Gastroesophageal sphincter (tissue), 4 donors: ENCODE measurements around the gene CD28. TPM values are rescaled to one million over a fixed set of nuclear protein-coding genes. Genes with fewer than 3 reads are reported as not detected.
"Not testable (repeated sequence)": the region's sequence is repeated elsewhere in the genome, so short reads cannot be mapped to it uniquely, and the experiment has no call there.

ENCODE experiments used
- ATAC-seq: fragments of 150-250 bp; one replicate; pipeline ENCODE4 v1.9.1; 2016; ENCODE audit warnings: mild to moderate bottlenecking, moderate library complexity
- H3K27ac ChIP-seq, 4 donors: fragments of 200-600 bp; sonication (generic) in 3 of 4; 1 replicate in 3 of 4; 2 replicates in 1 of 4; pipeline ENCODE4 v1.5.1; 2016 to 2019
- H3K27me3 ChIP-seq: fragments of 200-600 bp; sonication (generic); one replicate; pipeline ENCODE4 v1.5.1; 2019
- H3K36me3 ChIP-seq, 2 donors: fragments of 200-600 bp; sonication (generic); one replicate each; pipeline ENCODE4 v1.5.1; 2019; ENCODE audit warnings: control low read depth in 1 of 2
- H3K4me1 ChIP-seq, 3 donors: fragments of 200-600 bp; sonication (generic); 1 replicate in 2 of 3; 2 replicates in 1 of 3; pipeline ENCODE4 v1.5.1; 2016 to 2019; ENCODE audit warnings: control low read depth in 2 of 3
- H3K4me3 ChIP-seq, 2 donors: fragments of 200-600 bp; sonication (generic); one replicate each; pipeline ENCODE4 v1.5.1; 2019; ENCODE audit warnings: mild to moderate bottlenecking in 1 of 2, moderate library complexity in 1 of 2
- H3K9me3 ChIP-seq, 3 donors: fragments of 200-600 bp; sonication (generic); one replicate each; pipeline ENCODE4 v1.5.1; 2017 to 2019; ENCODE audit warnings: control low read depth in 2 of 3
- CTCF ChIP-seq, 4 experiments: fragments of 200-600 bp in 2 of 4; fragments of 450-650 bp in 2 of 4; sonication (generic) in 1 of 4; IDR thresholded peaks; one replicate each; pipeline ENCODE4 v1.5.1; 2017 to 2019; ENCODE audit warnings: antibody characterized with exemption in 4 of 4, mild to moderate bottlenecking in 2 of 4, moderate library complexity in 2 of 4
- EP300 ChIP-seq: sonication (generic); formaldehyde crosslinking; IDR thresholded peaks from one replicate; pipeline ENCODE4 v1.6.1; 2017; ENCODE audit warnings: antibody characterized with exemption, mild to moderate bottlenecking
- POLR2A ChIP-seq, 2 donors: fragments of 450-650 bp; IDR thresholded peaks; one replicate each; pipeline ENCODE4 v1.6.1; 2017; ENCODE audit warnings: antibody characterized with exemption in 2 of 2, mild to moderate bottlenecking in 2 of 2, moderate library complexity in 1 of 2
- POLR2AphosphoS5 ChIP-seq: sonication (generic); formaldehyde crosslinking; IDR thresholded peaks from one replicate; pipeline ENCODE4 v1.6.1; 2017; ENCODE audit warnings: antibody characterized with exemption
- WGBS, 2 donors: methylation state at CpG; one replicate each; pipeline ENCODE4 v1.1.5; 2018; ENCODE audit warnings: low coverage in 1 of 2; 5-methylcytosine and 5-hydroxymethylcytosine counted together
- total RNA-seq, 4 donors: library from RNA; depleted of rRNA; stranded (reverse); fragments of >200 nt; gene quantifications; one replicate each; pipeline ENCODE4 v1.1.0, GENCODE V29; 2016

Gene CD28
- total RNA-seq, 4 donors from 2014 or later, result 0.19 to 2.3 (median 1.4) TPM

GRCh38 chr2:203774760-203775159 lies 68.3 kb downstream of the CD28 start:
- Histone ChIP-seq H3K36me3 (no peaks in the 10 kb centered on the region), H3K27me3 (no peaks in the 10 kb centered on the region), H3K9me3 (no peaks in the 10 kb centered on the region), H3K27ac (no peak overlapping the region), H3K4me3 (no peak overlapping the region), H3K4me1 (no peaks in the 10 kb centered on the region)
- ATAC-seq, result no peak
- WGBS, 2 donors, result 78 to 84% methylated on average over 9 of the region's 9 CpGs
- TF ChIP-seq EP300 (no peak), POLR2AphosphoS5 (no peak), POLR2A (IDR thresholded peaks at IDR 0.05) (no peak), CTCF (IDR thresholded peaks at IDR 0.05) (no peak)

- 100% methylated on average over 1 of the region's 1 CpG; no CpG with 5 or more reads in 1 of the 2 donors for WGBS, 2 donors
- no peaks in the 10 kb centered on the region for H3K36me3 ChIP-seq
- no peak for ATAC-seq
- H3K4me3 ChIP-seq, result no peak overlapping the region
- TF ChIP-seq POLR2A (IDR thresholded peaks at IDR 0.05) (no peak), EP300 (no peak), CTCF (IDR thresholded peaks at IDR 0.05) (no peak), POLR2AphosphoS5 (no peak)
- no peaks in the 10 kb centered on the region for H3K27me3 ChIP-seq
- no peak overlapping the region for H3K27ac ChIP-seq
- no peaks in the 10 kb centered on the region for H3K4me1 ChIP-seq
- H3K9me3 ChIP-seq, result no peaks in the 10 kb centered on the region
Measured at GRCh38 chr2:203775684-203776083, 69.2 kb downstream of the CD28 start.

- no peak overlapping the region for H3K4me3 ChIP-seq
- ATAC-seq, result no peak
- H3K36me3 ChIP-seq, result no peaks in the 10 kb centered on the region
- H3K27ac ChIP-seq, result no peak overlapping the region
- no peaks in the 10 kb centered on the region for H3K9me3 ChIP-seq
- TF ChIP-seq POLR2A (IDR thresholded peaks at IDR 0.05), result no peak
- TF ChIP-seq CTCF (IDR thresholded peaks at IDR 0.05), result no peak
- TF ChIP-seq EP300, result no peak
- no peak for TF ChIP-seq POLR2AphosphoS5
- 59 to 77% methylated on average over 3 to 5 of the region's 5 CpGs for WGBS, 2 donors
- peaks cover 0 to 4% (median 0%) of the 10 kb centered on the region in 3 donors for H3K4me1 ChIP-seq
- H3K27me3 ChIP-seq, result no peaks in the 10 kb centered on the region
Measured at GRCh38 chr2:203777030-203777429, 70.6 kb downstream of the CD28 start.

GRCh38 chr2:203779477-203780073 lies 73.1 kb downstream of the CD28 start:
- ATAC-seq, H3K27me3 ChIP-seq, H3K9me3 ChIP-seq, H3K36me3 ChIP-seq, H3K27ac ChIP-seq, H3K4me3 ChIP-seq: not testable (repeated sequence)
- H3K4me1 ChIP-seq, result peaks cover 6 to 25% (median 12%) of the 10 kb centered on the region in 3 donors
- WGBS, 2 donors, result 84 to 100% methylated on average over 2 to 4 of the region's 4 CpGs

GRCh38 chr2:203780231-203780630 lies 73.8 kb downstream of the CD28 start:
- H3K9me3 ChIP-seq, result no peaks in the 10 kb centered on the region
- H3K27ac ChIP-seq, result no peak overlapping the region
- no peaks in the 10 kb centered on the region for H3K27me3 ChIP-seq
- no peak for TF ChIP-seq POLR2AphosphoS5
- no peak for TF ChIP-seq CTCF (IDR thresholded peaks at IDR 0.05)
- no peak for TF ChIP-seq POLR2A (IDR thresholded peaks at IDR 0.05)
- no peak for TF ChIP-seq EP300
- no peaks in the 10 kb centered on the region for H3K36me3 ChIP-seq
- no peak for ATAC-seq
- H3K4me1 ChIP-seq, result peaks cover 6 to 25% (median 12%) of the 10 kb centered on the region in 3 donors
- no peak overlapping the region for H3K4me3 ChIP-seq
